NB4 (cell line): ENCODE data around the gene CDKN2B-AS1.

Experiments
- POLR2A ChIP-seq: IDR thresholded peaks from 2 replicates; pipeline ENCODE4 v1.6.1; 2011; ENCODE audit warnings: mild to moderate bottlenecking; ENCODE audit not compliant: insufficient read length; ENCODE audit errors: extremely low read depth
- TF ChIP-seq, protein P1 (sequence below): IDR thresholded peaks from one replicate; pipeline ENCODE4 v1.5.1; 2012; ENCODE audit warnings: low read depth, low read length
- TF ChIP-seq, protein P2 (sequence below): IDR thresholded peaks from 2 replicates; pipeline ENCODE4 v1.6.1; 2011; ENCODE audit warnings: low read depth, low read length

DNA sequence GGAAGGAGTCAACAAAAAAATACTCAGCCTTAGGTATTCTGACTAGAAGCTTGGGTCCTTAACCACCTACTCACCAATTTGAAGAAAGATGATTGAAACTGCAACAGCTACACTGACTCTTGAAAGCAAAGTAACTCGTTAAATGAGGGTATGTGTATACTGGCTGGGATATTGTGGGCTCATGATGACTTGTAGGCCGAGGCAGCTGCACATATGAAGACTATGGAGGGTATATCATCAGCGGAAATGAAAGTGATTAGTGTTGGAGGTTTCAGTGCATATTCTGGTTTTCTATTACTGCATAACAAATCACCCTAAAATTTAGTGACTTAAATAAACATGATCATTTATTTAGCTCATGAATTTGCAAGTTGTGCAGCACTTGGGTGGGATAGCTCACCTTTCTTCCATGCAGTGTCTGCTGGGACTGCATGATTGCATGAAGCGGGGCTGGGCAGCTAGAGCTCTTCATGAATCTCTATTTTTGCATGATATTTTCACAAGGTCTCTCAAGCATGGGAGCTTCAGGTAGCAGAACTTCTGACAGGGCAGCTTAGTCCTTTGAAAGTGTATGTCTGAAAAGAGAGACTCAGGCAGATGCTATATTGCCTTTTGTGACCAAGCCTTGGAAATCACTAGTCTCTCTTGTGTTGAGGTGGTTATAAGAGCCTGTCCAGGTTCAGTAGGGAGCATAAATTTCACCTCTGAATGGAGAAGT, 110.6 kb downstream of the CDKN2B-AS1 start:
- TF ChIP-seq, protein P1, sequence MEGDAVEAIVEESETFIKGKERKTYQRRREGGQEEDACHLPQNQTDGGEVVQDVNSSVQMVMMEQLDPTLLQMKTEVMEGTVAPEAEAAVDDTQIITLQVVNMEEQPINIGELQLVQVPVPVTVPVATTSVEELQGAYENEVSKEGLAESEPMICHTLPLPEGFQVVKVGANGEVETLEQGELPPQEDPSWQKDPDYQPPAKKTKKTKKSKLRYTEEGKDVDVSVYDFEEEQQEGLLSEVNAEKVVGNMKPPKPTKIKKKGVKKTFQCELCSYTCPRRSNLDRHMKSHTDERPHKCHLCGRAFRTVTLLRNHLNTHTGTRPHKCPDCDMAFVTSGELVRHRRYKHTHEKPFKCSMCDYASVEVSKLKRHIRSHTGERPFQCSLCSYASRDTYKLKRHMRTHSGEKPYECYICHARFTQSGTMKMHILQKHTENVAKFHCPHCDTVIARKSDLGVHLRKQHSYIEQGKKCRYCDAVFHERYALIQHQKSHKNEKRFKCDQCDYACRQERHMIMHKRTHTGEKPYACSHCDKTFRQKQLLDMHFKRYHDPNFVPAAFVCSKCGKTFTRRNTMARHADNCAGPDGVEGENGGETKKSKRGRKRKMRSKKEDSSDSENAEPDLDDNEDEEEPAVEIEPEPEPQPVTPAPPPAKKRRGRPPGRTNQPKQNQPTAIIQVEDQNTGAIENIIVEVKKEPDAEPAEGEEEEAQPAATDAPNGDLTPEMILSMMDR, result no peak
- TF ChIP-seq POLR2A, result no peak
- TF ChIP-seq, protein P2, sequence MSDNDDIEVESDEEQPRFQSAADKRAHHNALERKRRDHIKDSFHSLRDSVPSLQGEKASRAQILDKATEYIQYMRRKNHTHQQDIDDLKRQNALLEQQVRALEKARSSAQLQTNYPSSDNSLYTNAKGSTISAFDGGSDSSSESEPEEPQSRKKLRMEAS, result no peak
